HG03097 (cell line): ENCODE measurements around the gene DOCK8.

Source experiments
- ATAC-seq: cut with Tn5 transposase; IDR thresholded peaks from one replicate; pipeline ENCODE4 v1.9.1; 2021; ENCODE audit not compliant: unreplicated experiment, low FRiP score

The DOCK8 gene

DNA sequence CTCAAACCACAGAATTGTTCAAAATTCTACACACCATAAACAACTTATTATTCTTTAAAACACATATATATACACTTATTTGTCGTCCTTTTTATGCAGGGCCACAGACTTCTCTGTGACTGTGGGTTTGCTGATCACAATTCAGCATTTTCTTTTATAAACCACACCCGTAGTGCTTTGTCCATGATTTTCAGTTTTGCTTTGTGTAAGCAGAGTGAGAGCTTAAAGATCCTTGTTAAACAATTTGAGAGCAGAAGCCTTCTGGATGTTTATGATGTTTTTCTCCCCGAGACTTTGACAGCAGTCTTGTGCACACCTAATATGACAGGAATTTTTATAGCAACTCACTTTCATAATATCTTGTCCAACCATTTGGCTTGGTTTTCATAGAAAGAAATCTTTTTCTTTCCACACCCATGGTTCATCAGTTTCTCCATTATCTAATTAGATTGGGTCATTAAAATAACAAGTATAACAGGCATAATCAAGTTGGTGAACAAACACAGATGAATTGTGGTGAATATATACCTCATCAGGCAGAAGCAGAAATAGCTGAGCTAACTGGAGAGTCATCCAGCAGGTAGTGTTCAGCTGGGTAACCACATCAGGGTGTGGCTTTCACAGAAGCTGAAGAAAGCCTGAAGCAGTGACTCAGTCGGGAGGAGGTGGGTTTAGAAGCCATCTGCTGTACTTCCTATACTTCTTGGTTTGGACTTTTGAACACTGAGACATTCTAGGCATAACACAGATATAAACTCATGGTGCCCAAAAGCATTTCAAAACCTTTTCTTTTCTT lies 232.8 kb downstream of the DOCK8 start:
- peak; percentile 56 for ATAC-seq

DNA sequence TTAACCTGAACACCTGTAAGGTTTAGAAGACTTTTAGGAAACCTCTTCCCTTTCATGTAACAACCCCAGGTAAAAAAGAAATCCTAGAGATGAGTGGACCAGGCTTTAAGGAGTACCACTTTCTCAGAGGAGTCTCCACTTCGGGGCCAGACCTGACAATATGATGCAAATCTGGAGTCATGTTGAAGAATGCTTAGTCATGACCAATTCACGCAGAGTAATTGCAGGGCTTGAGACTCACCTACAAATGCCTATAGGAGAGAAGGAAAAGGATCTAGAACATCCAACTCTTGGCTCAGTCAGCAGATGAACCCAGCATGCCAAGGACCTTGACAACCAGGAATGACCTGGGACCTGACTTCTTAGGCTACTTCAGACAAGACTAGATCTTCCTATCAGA lies 235.4 kb downstream of the DOCK8 start:
- no peak for ATAC-seq

DNA sequence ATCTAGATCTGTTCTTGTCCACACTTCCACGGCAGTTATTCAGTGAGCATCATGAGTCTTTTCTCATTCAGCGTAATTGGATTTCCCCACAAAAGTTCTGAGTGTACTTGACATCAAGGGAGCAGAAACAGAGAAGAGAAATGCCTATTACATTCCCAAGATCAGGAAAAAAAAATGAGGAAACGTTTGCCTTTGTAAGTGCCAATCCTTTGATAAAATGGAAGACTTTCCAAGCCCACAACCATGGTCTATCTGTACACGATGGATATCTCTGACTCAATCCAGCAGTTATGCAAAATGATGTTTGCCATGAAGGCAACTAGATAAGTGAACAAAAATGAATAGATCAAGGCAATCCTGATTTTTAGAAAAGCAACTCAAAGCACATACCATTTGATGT lies 235.9 kb downstream of the DOCK8 start:
- ATAC-seq, result no peak

DNA sequence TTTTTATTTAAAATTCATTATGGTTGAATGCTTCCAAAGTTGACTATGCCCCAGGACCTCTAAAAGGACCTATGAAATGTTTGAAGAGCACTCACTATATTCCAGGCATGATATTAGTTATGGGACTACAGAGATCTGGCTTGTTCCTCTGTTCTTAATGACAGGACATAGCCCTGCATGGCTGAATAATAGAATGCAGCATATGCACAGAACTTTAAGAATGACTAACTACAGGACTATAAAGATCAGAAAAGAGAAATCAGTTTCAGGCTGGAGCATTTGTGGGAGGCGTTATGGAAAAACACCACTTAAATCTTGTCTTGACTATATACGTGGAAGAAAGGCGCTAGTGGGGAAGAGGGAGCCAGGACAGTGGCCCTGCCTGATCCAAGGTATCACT lies 239.2 kb downstream of the DOCK8 start:
- no peak for ATAC-seq

DNA sequence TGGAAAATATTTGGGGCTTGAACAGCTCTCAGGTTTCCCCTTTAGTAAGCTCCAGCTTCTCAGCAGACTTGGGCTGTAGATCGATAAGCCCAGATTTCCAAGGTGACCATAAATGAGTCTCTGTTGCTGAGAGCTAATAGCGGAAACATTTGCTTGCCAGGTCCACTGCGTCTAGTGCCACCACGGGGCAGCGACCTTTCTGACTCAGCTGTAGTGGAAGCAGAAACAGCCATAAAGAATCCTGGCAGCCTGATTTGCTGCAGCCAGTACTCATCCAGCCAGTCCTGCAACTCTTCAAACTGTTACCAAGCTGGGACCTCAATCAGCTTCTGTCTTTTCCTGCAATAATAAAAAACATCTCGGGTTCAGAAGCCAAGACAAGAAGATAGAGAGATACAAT lies 241.7 kb downstream of the DOCK8 start:
- no peak for ATAC-seq

DNA sequence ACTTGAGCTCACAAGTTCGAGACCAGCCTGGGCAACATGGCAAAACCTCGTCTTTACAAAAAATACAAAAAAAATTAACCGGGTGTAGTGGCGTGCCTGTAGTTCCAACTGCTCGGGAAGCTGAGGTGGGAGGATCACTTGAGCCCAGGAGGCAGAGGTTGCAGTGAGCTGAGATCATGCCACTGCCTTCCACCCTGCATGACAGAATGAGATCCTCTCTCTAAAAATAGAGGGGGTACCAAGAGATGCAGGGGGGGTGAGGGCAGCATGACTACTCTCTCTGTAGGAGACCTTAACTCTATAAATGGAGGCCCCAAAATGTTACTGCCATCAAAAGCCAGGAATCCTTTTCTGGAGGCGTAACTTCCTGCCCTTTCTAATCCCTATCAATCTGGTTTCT lies 243.9 kb downstream of the DOCK8 start:
- ATAC-seq, result no peak

DNA sequence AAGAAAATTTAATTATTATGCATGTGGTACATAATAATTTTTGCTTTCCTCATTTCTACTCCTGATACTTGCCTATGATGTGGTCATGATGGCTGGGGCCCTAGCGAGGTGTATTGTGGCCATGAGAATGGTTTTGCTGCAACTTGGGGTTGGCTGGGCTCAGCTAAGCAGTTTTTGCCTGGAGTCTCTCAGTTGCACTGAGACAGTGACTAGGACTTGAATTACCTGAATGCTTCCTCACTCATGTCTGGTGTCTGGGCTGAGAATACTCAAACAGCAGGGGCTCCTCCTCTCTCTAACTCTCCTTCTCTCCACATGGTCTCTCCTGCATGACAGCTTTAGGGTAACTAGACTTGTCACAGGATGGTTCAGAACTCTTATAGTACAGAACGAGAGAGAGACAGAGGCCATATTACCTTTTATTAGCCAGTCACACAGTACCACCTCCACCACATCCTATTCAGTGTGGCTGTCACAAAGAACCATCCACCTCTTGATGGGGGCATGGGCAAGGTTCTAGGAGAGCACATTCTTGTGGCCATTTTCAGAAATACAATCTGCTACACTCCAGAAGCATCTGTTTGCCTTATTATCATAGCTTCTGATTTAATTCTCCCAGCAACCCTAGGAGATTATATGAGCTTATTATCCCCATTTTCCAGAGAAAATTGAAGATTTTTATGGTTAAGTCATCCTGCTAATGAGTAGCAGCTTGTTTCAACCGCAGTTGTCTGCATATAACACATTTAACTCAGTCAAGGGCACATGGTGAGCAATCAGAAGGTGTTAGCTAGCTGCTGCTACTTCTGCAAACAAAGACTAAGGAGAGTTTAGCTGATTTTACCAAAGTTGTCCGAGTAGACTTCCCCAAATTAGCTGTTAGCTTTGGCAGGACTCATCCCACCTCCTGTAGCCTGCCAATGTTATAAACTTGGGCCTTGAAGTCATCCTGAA lies 245.1 kb downstream of the DOCK8 start:
- ATAC-seq, result no peak

DNA sequence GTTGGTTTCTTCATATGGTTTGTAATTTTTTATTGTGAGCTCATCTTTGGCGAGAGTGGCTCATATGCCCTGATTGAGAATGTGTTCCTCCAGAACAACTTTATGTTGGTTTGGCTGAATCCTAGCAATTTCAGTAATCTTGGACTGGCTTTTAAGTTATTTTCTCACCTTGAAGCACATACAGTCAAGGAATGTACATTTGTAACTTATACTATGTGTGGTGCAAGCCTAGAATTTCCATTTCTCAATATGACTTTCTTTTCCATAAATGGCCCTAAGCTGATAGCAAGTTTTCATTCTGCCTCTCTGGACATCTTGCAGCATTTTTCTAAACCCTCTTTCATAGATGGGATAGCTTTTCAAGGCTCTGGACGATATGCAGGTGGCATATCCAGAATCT lies 247.5 kb downstream of the DOCK8 start:
- no peak for ATAC-seq

DNA sequence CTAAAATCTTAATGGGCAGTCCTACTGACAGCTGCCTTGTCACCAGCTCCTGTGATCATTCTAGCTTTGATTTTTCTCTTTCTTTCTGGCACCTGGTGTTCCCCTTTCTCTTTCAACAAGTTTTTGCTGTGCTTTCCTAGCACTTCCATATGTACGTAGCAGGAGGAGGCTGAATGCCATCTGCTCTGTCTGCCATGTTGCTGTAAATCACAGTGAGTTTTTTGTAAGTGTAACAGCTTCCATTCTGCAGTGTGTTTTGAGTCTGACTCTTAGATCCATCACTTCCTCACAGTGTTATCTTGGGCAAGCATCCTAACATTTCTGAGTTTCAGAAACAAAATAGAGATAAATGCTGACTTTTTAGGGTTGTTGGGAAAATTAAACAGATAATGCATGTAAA lies 247.9 kb downstream of the DOCK8 start:
- no peak for ATAC-seq

DNA sequence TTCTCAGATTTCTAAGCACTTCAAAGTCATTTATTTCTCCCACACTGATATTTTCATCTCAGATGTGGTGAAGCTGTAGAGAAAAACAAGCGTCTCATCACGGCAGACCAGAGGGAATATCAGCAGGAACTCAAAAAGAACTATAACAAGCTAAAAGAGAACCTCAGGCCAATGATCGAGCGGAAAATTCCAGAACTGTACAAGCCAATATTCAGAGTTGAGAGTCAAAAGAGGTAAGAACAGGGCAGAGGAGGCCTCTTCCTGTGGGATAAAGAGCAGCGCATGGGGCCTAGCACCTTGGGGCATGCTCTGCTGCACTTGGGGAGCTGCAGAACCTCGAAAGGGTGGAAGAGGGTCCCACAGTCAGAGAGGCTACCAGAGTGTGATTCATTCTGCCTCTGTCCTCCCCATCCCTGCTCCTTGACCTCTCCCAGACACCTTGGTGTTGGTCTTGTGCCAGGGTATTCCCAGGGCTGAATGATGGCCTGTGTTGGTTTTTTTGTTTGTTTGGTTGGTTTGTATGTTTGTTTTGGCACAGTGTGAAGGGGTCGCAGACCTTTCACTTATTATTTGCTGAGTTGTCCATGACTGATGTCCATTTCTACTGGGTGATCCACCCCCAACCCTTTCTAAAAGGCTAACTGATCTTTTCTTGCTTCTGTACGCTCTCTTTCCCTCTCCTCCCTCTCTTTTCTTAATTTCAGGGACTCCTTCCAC lies 248.9 kb downstream of the DOCK8 start:
- no peak for ATAC-seq

DNA sequence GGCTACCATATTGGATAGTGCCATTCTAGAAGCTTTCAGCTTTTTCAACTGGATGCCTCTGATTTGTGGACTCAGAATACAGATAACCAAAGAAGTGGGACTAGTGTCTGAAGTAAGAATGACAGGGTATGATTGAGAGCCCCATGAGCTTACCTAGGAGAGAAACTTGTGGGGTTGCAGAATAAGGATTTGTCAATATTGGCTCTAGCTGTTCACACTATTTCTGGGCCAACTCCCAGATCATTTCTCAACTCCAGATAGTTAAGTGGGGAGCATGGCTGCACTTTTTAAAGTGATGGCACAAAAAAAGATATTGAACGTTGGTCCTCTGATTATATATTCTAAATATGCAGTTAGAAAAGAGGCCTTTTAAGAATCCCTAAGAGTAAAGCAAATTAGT lies 252.1 kb downstream of the DOCK8 start:
- no peak for ATAC-seq

DNA sequence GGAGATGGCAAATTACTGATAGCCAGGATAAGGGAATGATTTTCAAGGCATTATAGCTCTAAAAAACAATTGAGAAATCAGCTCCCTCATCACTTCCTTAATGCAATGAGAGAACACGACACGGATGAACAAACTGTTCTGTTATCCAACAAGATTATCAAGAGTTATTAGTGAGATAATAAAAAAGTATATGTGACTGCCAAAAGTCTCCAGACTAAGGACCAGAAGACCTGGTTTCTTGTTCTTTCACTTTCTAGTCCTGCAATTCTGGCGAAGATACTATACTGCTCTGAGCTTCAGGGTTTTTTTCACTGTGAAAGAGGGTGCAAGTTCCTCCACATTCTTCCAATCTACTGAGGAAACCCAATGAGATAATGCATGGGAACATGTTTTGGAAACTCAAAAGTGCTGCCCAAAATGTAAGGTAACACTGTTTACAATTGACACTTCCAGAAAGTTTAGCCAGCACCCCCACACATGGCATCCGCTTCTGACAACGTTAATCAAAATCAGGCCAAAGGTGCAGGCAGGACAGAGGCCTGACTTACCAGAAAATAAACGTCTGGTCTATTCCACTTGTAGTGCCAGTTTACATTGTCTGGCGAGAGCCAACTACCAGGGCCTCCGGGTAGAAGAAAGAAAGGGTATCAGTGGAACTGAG lies 254.2 kb downstream of the DOCK8 start:
- ATAC-seq, result no peak

DNA sequence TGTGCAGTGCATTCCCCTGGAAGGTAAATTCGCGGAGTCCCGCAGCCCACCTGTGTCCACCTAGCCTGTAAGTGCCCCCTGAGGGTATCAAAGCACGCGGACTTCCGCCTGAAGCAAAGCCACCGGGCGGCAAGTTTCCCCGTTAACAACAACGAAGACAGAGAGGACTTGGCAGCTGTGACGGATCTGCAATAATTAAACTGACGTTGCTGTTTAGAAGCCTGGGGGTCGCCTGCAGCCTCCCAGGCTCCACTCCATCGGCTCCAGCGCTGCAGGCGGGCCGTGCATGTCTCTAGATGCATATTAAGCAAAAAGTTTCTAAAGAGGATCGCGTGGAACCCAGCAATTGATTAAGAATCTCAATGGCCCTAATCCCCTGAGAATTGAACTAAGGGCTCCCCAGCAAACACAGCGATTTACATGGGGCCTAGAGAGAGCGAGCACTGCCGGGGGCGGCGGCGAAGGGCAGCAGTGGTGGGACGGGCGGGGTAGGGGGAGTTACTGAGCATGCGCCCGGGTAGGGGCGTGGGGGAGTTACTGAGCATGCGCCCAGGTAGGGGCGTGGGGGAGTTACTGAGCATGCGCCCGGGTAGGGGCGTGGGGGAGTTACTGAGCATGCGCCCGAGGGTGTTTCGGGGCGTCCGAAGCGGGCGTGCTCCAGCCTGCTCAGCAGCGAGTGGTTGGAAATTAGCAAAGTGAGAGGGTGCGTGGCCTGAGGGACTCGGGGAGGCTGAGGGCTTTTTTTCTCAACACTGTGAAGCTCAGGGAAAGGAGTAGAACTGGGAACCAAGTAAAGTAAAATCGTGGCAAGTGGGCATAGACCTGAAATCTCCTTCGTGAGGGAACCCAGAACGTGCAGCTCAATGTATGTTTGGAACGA lies 255.2 kb downstream of the DOCK8 start:
- peak; percentile 80 for ATAC-seq

DNA sequence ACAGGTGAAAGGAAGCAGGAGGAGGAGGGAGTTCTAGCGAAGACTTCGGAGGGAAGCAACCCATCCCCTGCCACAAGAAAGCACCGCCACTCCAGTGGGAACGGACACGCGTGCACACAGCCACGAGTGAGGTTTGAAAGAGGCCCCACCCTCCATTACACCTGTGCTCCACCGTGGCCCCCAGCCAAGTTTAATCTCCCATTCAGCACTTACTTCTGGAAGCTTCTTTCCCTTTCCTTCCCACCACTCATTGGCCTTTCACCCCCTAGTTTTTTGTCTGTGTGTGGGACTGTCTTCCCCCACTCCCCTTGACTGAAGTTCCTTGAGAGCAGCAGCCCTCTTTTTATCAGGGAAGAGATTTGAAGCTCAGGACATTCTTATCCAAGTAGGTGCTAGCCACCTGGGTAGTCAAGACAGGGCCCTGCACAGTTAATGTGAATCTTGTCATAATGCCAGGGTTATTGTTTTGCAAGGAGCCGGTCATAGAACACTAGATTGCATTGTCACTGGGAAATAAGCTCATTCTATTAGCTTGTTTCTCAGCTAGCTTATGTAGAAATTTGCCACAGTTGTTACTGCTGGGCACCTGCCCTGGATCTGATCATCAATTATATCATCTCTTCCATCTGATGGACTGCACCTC lies 256.0 kb downstream of the DOCK8 start:
- peak; percentile 7 for ATAC-seq

DNA sequence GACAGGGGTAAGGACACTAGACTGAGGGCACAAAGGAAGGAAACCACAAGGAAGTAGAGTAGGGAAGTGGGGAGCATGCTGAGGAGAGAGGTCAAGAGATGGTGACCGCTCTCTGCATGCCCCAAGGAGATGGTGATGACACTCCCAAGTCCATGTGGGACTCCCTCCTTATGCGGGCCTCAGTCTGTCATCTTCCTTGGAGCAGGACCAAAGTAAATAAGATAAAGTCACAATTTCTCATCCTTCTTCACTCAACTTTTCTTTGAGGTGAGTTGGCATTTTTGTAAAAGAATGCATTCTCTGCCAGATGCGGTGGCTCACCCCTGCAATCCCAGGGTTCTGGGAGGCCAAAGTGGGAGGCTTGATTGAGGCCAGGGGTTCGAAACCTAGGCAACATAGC lies 256.7 kb downstream of the DOCK8 start:
- no peak for ATAC-seq

DNA sequence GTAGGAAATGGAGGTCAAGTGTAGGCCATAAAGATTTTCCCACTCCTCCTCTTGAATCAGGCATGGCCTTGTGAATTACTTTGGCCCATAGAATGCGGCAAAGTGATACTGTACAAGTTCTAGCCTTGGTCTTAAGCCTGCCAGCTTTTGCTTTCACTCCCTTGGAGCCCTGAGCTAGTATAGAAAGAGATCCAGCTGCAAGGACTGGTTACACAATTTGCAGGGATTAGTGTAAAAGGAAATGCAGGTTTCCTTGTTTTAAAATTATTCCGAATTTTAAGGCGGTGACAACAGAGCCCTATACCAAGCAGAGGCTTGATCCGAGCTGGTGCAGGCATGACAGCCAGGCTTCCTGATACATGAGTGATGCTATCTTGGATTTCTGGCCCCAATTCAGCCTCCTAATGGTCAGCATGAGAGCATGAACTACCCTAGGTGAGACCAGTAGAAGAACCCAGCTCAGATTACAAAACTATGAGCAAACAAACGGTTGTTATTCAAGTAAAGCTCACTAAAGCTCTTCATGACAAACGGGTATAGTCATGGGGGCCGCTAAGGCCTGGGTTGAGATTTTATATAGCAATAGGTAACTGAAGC lies 257.9 kb downstream of the DOCK8 start:
- no peak for ATAC-seq

DNA sequence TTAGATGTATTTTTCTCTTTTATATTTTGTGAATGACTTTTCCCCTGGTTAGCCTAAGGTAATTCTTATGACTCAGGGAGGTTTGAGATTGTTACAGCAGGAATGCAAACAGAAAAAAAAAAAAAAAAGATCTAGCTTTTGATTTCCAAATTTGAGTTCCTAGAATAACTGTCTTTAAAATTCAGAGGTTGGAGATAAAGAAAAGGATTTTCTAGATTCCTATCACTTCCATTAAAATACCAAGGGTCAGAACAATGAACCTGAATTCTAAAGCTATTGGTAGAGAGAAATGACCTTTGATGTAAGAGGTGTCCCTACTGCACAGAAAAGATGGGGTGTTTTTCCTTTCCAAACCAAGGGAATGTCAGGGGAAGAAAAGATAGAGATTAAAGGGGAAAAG lies 262.5 kb downstream of the DOCK8 start:
- no peak for ATAC-seq

DNA sequence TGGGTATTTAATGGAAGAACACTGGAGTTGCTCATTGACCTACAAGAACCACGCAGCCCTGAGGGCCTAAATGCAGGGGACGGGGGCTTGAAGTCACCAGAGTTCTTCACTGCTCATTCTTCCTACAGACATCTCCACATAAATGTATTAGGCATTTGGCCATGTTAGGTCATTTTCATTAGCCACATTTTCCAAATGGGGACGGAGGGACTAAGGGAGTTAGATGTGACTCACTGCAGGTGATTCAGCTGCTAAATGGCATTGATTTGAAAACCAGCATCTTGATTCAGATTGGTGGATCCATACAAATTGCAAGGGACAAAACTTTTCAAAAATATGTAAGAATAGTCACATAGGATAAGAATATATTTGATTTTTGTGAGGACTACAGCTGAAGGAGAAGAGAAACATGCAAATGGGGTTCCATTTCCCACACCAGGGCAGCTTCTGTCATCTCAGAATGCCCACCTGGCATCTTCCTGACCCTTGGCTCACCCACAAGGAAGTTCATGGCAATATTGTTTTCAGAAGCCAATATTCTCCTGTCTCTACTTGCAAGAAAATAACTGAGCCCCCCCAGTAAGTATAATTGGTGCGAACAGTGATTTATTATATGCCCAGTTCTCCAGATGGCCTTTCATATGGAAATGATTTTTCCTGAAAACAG lies 264.8 kb downstream of the DOCK8 start:
- no peak for ATAC-seq
